GM12878 (cell line): ENCODE data around the gene GRIFIN. TPM values are rescaled to one million over a fixed set of nuclear protein-coding genes. Genes with fewer than 3 reads are reported as not detected.

Experiments
- ATAC-seq: fragments of 200-7000 bp; cut with Tn5 transposase; 3 replicates; pipeline ENCODE4 v1.9.1; 2020; ENCODE audit warnings: mild to moderate bottlenecking, moderate library complexity
- BruUV-seq: library from RNA; stranded (reverse); fragments of 400-500 nt; replicated peaks from 2 replicates; lab custom pipeline; 2021; lab: Mats Ljungman, UMichigan
- CTCF ChIA-PET: fragments of 300-600 bp; sonication (Branson Sonifier 250); formaldehyde crosslinking; extraction: SDS; loops from one replicate; lab custom pipeline; 2021; ENCODE audit warnings: inconsistent platforms; lab: Yijun Ruan, JAX
- POLR2A ChIA-PET: fragments of 350-600 bp; formaldehyde crosslinking; extraction: SDS; loops from one replicate; lab custom pipeline; 2021; ENCODE audit warnings: inconsistent platforms; lab: Charles Lee
- RAD21 ChIA-PET: fragments of 300-600 bp; sonication (Branson Sonifier 250); formaldehyde crosslinking; loops from one replicate; lab custom pipeline; 2023; ENCODE audit warnings: antibody characterized with exemption; ENCODE audit not compliant: unreplicated experiment; lab: Charles Lee
- SMC1A ChIA-PET: fragments of 300-600 bp; sonication (Branson Sonifier 250); formaldehyde crosslinking; loops from one replicate; lab custom pipeline; 2023; ENCODE audit not compliant: unreplicated experiment, uncharacterized antibody; lab: Charles Lee
- DNase-seq: peaks from one replicate; pipeline ENCODE4 v3.0.0-alpha.2; 2011; ENCODE audit warnings: low read depth, low spot score
- FAIRE-seq: peaks from 3 replicates; lab custom pipeline; 2011; peaks lifted over from hg19 to GRCh38; lab: Jason Lieb, UNC
- H2AFZ ChIP-seq: 2 replicates; pipeline ENCODE4 v1.6.0; 2011; ENCODE audit warnings: low read depth, low read length, control low read depth; ENCODE audit not compliant: control insufficient read depth
- H3K27ac ChIP-seq: 2 replicates; pipeline ENCODE4 v1.5.1; 2011; ENCODE audit warnings: control low read depth; ENCODE audit not compliant: control insufficient read depth, insufficient read depth
- H3K27me3 ChIP-seq, 2 experiments: replicated peaks in 1 of 2; 2 replicates each; pipeline versions ENCODE4 v1.6.0 to v1.6.1; 2011; ENCODE audit warnings: low read length in 1 of 2; ENCODE audit not compliant: control insufficient read depth in 2 of 2, insufficient read depth in 2 of 2
- H3K36me3 ChIP-seq, 2 experiments: 2 replicates each; pipeline ENCODE4 v1.5.1; 2011; ENCODE audit warnings: low read length in 1 of 2; ENCODE audit not compliant: control insufficient read depth in 2 of 2, insufficient read depth in 2 of 2
- H3K4me1 ChIP-seq: 2 replicates; pipeline ENCODE4 v1.6.1; 2011; ENCODE audit warnings: mild to moderate bottlenecking, low read length, moderate library complexity, mixed read lengths; ENCODE audit not compliant: control insufficient read depth, insufficient read depth
- H3K4me2 ChIP-seq: 2 replicates; pipeline ENCODE4 v1.6.0; 2011; ENCODE audit warnings: control low read depth; ENCODE audit not compliant: control insufficient read depth, insufficient read depth
- H3K4me3 ChIP-seq: fragments of 200-600 bp; sonication (generic); 2 replicates; pipeline ENCODE4 v1.5.1; 2016
- H3K79me2 ChIP-seq: 2 replicates; pipeline ENCODE4 v1.6.0; 2011; ENCODE audit warnings: low read length; ENCODE audit not compliant: control insufficient read depth, insufficient read depth
- H3K9ac ChIP-seq: 2 replicates; pipeline ENCODE4 v1.8.0; 2011; ENCODE audit warnings: low read length, control low read depth, mixed read lengths; ENCODE audit not compliant: control insufficient read depth, insufficient read depth
- H3K9me3 ChIP-seq: replicated peaks from 3 replicates; pipeline ENCODE4 v1.5.1; 2011; ENCODE audit warnings: mild to moderate bottlenecking, low read length; ENCODE audit not compliant: control insufficient read depth, insufficient read depth
- H4K20me1 ChIP-seq: 2 replicates; pipeline ENCODE4 v1.6.0; 2011; ENCODE audit not compliant: control insufficient read depth, insufficient read depth
- BRCA1 ChIP-seq: IDR thresholded peaks from 2 replicates; pipeline ENCODE4 v1.6.1; 2011; ENCODE audit warnings: low read depth, low read length, improper control_type of control experiment
- NR2C2 ChIP-seq: IDR thresholded peaks from 2 replicates; pipeline ENCODE4 v1.6.1; 2011; ENCODE audit warnings: borderline replicate concordance, low read depth; ENCODE audit not compliant: control insufficient read depth, insufficient read length
- NRF1 ChIP-seq: conservative IDR thresholded peaks from 2 replicates; pipeline ENCODE4 v1.6.1; 2011; ENCODE audit warnings: mild to moderate bottlenecking, low read depth, low read length, improper control_type of control experiment
- POLR2A ChIP-seq: IDR thresholded peaks from 2 replicates; pipeline ENCODE4 v1.6.1; 2011; ENCODE audit warnings: low read depth, mild to moderate bottlenecking, low read length
- ZZZ3 ChIP-seq: IDR thresholded peaks from 2 replicates; pipeline ENCODE4 v1.6.1; 2011; ENCODE audit warnings: low read depth; ENCODE audit not compliant: control insufficient read depth, insufficient read length
- WGBS: methylation state at CpG from one replicate; pipeline ENCODE4 v1.1.6; 2016; ENCODE audit warnings: low lambda C conversion rate; ENCODE audit not compliant: insufficient replicate concordance, insufficient coverage; ENCODE audit errors: missing lambda C conversion rate; 5-methylcytosine and 5-hydroxymethylcytosine counted together
- in situ Hi-C: fragments of 300-500 bp; cut with MboI; formaldehyde crosslinking; loops from 9 replicates; pipeline ENCODE4 v1.14.3; 2018; ENCODE audit warnings: mixed read lengths
- intact Hi-C: fragments of 100-400 bp; cut with micrococcal nuclease; formaldehyde crosslinking; loops from one replicate; pipeline ENCODE4 v1.14.2; 2022; ENCODE audit not compliant: unreplicated experiment
- polyA plus RNA-seq, 11 experiments: library from polyadenylated mRNA; depleted of rRNA in 4 of 11; unstranded in 6 of 11; stranded (reverse) in 5 of 11; fragments of >200 nt; fragmentation: Nextera tagmentation in 4 of 11; fragmentation: Illumina TruSeq in 1 of 11; extraction: Ambion mirVana in 4 of 11; extraction: Trizol in 1 of 11; gene quantifications; 1 replicate in 1 of 11; 2 replicates in 10 of 11; pipeline versions ENCODE4 v1.2.1 to v1.2.3, GENCODE V29; 2011 to 2016; ENCODE audit warnings: inconsistent platforms in 2 of 11, missing spikeins in 2 of 11, low read depth in 1 of 11
- total RNA-seq, 4 experiments: library from RNA; depleted of rRNA in 3 of 4; stranded (reverse); fragments of >200 nt in 3 of 4; fragmentation: Illumina TruSeq in 1 of 4; extraction: Trizol in 1 of 4; gene quantifications; 2 replicates each; pipeline versions ENCODE4 v1.2.1 to v1.2.3, GENCODE V29; 2013 to 2021
- TF ChIP-seq, protein P1 (sequence below): fragments of 450-650 bp; IDR thresholded peaks from 2 replicates; pipeline ENCODE4 v1.6.1; 2018; ENCODE audit warnings: borderline replicate concordance, mild to moderate bottlenecking; ENCODE audit not compliant: partially characterized antibody
- TF ChIP-seq, protein P2 (sequence below): IDR thresholded peaks from 2 replicates; pipeline ENCODE4 v1.6.1; 2011; ENCODE audit warnings: low read depth, low read length, improper control_type of control experiment, borderline replicate concordance
- TF ChIP-seq, protein P3 (sequence below): fragments of 450-650 bp; IDR thresholded peaks from 2 replicates; pipeline ENCODE4 v1.6.1; 2017; ENCODE audit warnings: low read depth, mild to moderate bottlenecking, moderate library complexity
- TF ChIP-seq, protein P4 (sequence below): IDR thresholded peaks from 2 replicates; pipeline ENCODE4 v1.6.1; 2012; ENCODE audit warnings: improper control_type of control experiment, low read depth, low read length; ENCODE audit not compliant: insufficient replicate concordance

Gene GRIFIN
- total and polyA plus RNA-seq, 10 of the 15 experiments (the other 5 are each of a cell fraction or from before 2014, with no cell fraction given): not detected

DNA sequence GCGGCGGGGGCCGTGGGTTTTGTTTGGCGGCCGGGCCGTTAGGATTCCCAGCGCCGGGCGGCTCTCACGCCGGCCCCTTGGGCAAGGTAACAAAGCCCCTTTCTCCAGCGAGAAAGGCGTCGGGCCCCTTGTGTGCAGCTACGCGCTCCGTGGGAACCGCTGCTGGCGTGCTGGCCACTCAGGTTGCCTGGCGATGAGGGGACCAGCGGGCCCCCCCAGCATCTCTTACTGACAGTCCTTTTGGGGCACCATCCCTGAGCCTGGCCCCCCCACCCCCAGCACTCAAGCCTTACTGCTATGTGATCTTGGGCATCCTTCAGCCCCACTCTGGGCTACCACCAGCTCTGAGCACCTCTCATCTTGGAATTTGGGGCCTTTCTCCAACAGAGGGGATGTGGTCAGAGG lies 45.1 kb upstream of the GRIFIN start:
- H3K27me3 ChIP-seq: peaks cover 0 to 11% of the 10 kb centered on the region in 2 experiments; a peak in 3 of 4 replicates
- DNase-seq (no peak), ATAC-seq (peak; percentile 6), FAIRE-seq (no peak)
- ChIA-PET CTCF (interaction anchor here (2.2 kb wide), 1 partner anchor 46 kb away, joined by 7 read pairs; no protein-coding TSS in a partner anchor), RAD21 (interaction anchor here (1.1 to 1.3 kb wide), 3 partner anchors 8 to 46 kb away, joined by 3 to 4 read pairs (median 4); no protein-coding TSS in a partner anchor), POLR2A (interaction anchor here (0.6 to 2.3 kb wide), 4 partner anchors 9 to 69 kb away, joined by 4 to 8 read pairs (median 6); no protein-coding TSS in a partner anchor)
- H3K27ac ChIP-seq: no peak overlapping the region
- no peaks in the 10 kb centered on the region for H3K36me3 ChIP-seq
- in situ Hi-C loops (no loop called here), intact Hi-C loops (no loop called here)
- peaks cover 21% of the 10 kb centered on the region for H3K4me1 ChIP-seq
- no peak overlapping the region for H3K4me3 ChIP-seq
- no peaks in the 10 kb centered on the region for H4K20me1 ChIP-seq
- H3K9me3 ChIP-seq: no peaks in the 10 kb centered on the region
- no TSS peak for BruUV-seq
- H3K9ac ChIP-seq: no peak overlapping the region
- WGBS: 22% methylated on average over 13 of the region's 21 CpGs
- no peak for TF ChIP-seq NR2C2
- no peak for TF ChIP-seq POLR2A
- TF ChIP-seq, protein P1, sequence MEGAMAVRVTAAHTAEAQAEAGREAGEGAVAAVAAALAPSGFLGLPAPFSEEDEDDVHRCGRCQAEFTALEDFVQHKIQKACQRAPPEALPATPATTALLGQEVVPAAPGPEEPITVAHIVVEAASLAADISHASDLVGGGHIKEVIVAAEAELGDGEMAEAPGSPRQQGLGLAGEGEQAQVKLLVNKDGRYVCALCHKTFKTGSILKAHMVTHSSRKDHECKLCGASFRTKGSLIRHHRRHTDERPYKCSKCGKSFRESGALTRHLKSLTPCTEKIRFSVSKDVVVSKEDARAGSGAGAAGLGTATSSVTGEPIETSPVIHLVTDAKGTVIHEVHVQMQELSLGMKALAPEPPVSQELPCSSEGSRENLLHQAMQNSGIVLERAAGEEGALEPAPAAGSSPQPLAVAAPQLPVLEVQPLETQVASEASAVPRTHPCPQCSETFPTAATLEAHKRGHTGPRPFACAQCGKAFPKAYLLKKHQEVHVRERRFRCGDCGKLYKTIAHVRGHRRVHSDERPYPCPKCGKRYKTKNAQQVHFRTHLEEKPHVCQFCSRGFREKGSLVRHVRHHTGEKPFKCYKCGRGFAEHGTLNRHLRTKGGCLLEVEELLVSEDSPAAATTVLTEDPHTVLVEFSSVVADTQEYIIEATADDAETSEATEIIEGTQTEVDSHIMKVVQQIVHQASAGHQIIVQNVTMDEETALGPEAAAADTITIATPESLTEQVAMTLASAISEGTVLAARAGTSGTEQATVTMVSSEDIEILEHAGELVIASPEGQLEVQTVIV: no peak
- no peak for TF ChIP-seq ZZZ3
- TF ChIP-seq, protein P2, sequence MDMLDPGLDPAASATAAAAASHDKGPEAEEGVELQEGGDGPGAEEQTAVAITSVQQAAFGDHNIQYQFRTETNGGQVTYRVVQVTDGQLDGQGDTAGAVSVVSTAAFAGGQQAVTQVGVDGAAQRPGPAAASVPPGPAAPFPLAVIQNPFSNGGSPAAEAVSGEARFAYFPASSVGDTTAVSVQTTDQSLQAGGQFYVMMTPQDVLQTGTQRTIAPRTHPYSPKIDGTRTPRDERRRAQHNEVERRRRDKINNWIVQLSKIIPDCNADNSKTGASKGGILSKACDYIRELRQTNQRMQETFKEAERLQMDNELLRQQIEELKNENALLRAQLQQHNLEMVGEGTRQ: no peak
- no peak for TF ChIP-seq BRCA1
- no peak for TF ChIP-seq NRF1
- TF ChIP-seq, protein P3, sequence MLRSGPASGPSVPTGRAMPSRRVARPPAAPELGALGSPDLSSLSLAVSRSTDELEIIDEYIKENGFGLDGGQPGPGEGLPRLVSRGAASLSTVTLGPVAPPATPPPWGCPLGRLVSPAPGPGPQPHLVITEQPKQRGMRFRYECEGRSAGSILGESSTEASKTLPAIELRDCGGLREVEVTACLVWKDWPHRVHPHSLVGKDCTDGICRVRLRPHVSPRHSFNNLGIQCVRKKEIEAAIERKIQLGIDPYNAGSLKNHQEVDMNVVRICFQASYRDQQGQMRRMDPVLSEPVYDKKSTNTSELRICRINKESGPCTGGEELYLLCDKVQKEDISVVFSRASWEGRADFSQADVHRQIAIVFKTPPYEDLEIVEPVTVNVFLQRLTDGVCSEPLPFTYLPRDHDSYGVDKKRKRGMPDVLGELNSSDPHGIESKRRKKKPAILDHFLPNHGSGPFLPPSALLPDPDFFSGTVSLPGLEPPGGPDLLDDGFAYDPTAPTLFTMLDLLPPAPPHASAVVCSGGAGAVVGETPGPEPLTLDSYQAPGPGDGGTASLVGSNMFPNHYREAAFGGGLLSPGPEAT: no peak
- TF ChIP-seq, protein P4, sequence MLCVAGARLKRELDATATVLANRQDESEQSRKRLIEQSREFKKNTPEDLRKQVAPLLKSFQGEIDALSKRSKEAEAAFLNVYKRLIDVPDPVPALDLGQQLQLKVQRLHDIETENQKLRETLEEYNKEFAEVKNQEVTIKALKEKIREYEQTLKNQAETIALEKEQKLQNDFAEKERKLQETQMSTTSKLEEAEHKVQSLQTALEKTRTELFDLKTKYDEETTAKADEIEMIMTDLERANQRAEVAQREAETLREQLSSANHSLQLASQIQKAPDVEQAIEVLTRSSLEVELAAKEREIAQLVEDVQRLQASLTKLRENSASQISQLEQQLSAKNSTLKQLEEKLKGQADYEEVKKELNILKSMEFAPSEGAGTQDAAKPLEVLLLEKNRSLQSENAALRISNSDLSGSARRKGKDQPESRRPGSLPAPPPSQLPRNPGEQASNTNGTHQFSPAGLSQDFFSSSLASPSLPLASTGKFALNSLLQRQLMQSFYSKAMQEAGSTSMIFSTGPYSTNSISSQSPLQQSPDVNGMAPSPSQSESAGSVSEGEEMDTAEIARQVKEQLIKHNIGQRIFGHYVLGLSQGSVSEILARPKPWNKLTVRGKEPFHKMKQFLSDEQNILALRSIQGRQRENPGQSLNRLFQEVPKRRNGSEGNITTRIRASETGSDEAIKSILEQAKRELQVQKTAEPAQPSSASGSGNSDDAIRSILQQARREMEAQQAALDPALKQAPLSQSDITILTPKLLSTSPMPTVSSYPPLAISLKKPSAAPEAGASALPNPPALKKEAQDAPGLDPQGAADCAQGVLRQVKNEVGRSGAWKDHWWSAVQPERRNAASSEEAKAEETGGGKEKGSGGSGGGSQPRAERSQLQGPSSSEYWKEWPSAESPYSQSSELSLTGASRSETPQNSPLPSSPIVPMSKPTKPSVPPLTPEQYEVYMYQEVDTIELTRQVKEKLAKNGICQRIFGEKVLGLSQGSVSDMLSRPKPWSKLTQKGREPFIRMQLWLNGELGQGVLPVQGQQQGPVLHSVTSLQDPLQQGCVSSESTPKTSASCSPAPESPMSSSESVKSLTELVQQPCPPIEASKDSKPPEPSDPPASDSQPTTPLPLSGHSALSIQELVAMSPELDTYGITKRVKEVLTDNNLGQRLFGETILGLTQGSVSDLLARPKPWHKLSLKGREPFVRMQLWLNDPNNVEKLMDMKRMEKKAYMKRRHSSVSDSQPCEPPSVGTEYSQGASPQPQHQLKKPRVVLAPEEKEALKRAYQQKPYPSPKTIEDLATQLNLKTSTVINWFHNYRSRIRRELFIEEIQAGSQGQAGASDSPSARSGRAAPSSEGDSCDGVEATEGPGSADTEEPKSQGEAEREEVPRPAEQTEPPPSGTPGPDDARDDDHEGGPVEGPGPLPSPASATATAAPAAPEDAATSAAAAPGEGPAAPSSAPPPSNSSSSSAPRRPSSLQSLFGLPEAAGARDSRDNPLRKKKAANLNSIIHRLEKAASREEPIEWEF: no peak
- TF ChIP-seq, all 136 proteins: peak for 0
- no peak overlapping the region for H2AFZ ChIP-seq
- H3K4me2 ChIP-seq: no peak overlapping the region
- H3K79me2 ChIP-seq: no peaks in the 10 kb centered on the region
- SMC1A ChIA-PET: interaction anchor here (1.5 kb wide), 1 partner anchor 46 kb away, joined by 9 read pairs; no protein-coding TSS in a partner anchor
